ENCODE results near the gene SUN2.

GRCh38 chr22:38770257-38770949 is 14.6 kb upstream of the SUN2 start:
- TF ChIP-seq CTCF (IDR thresholded peaks at IDR 0.05) (no peak), POLR2A (IDR thresholded peaks at IDR 0.05) (no peak)

All from esophagus squamous epithelium (tissue), 4 donors.